ENCODE data around the gene ITGB4. TPM values are rescaled to one million over a fixed set of nuclear protein-coding genes. Genes with fewer than 3 reads are reported as not detected.
A peak's percentile ranks its signal among the peaks of the same experiment; 100 is the strongest.

Gene ITGB4
- total RNA-seq, 4 donors from 2014 or later: 211 to 335 (median 233) TPM

GRCh38 chr17:75748706-75749105 is 27.4 kb downstream of the ITGB4 start:
- DNase-seq (ENCODE audit: low spot score in 2 of 2): no peak
- no peak for TF ChIP-seq CTCF (IDR thresholded peaks at IDR 0.05)
- TF ChIP-seq EP300 (IDR thresholded peaks at IDR 0.05): no peak
- no peak for TF ChIP-seq POLR2A (IDR thresholded peaks at IDR 0.05)
- peaks cover 0 to 98% (median 0%) of the 10 kb centered on the region in 3 donors for H3K36me3 ChIP-seq
- no peaks in the 10 kb centered on the region for H3K9me3 ChIP-seq
- H3K4me1 ChIP-seq: peaks cover 0 to 49% (median 16%) of the 10 kb centered on the region in 4 donors
- H3K4me3 ChIP-seq: no peak overlapping the region
- H3K27me3 ChIP-seq: no peaks in the 10 kb centered on the region
- 78 to 83% methylated on average over 9 of the region's 9 CpGs for WGBS, 2 donors
- H3K27ac ChIP-seq: peak overlapping the region in 3 of 4 donors; percentile 73 to 87 (median 77)

- Histone ChIP-seq H3K4me3 (no peak overlapping the region), H3K36me3 (peaks cover 0 to 97% (median 0%) of the 10 kb centered on the region in 3 donors), H3K27ac (peak overlapping the region; percentile 23 to 87 (median 56))
Observed at GRCh38 chr17:75749545-75750389, 28.5 kb downstream of the ITGB4 start.

DNA sequence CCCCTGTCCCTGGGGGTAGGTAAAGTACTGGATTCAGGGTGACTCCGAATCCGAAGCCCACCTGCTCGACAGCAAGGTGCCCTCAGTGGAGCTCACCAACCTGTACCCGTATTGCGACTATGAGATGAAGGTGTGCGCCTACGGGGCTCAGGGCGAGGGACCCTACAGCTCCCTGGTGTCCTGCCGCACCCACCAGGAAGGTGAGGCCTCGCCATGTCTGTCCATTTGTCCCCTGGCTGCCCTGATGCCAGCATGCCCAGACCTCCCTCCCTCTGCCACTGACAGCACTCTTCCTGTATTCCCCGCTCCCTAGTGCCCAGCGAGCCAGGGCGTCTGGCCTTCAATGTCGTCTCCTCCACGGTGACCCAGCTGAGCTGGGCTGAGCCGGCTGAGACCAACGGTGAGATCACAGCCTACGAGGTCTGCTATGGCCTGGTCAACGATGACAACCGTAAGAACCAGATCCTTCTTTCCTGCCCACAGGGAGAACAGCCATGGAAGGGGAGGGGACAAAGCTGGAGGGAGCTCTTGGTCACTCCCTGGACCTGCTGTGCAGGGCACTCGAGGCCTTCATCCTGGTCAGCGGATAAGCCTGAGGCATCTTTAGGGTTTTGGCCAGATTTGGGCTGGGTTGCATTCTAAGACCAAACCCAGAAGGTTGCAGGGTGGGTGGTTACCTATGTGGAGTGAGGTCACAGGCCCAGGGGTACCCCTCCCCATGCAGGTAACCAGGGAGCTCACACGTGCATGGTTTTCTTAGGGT is 29.6 kb downstream of the ITGB4 start:
- Histone ChIP-seq H3K4me1 (peaks cover 0 to 70% (median 23%) of the 10 kb centered on the region in 4 donors), H3K4me3 (no peak overlapping the region), H3K36me3 (peaks cover 0 to 97% (median 0%) of the 10 kb centered on the region in 3 donors), H3K27me3 (no peaks in the 10 kb centered on the region), H3K9me3 (no peaks in the 10 kb centered on the region), H3K27ac (peak overlapping the region in 3 of 4 donors; percentile 15 to 87 (median 77))
- no peak for TF ChIP-seq POLR2A (IDR thresholded peaks at IDR 0.05)
- no peak for TF ChIP-seq EP300 (IDR thresholded peaks at IDR 0.05)
- TF ChIP-seq CTCF (IDR thresholded peaks at IDR 0.05): no peak
- WGBS, 2 donors: 80 to 82% methylated on average over 23 of the region's 23 CpGs
- DNase-seq (ENCODE audit: low spot score in 2 of 2): no peak

More at GRCh38 chr17:75749545-75750389, 28.5 kb downstream of the ITGB4 start:
- peak; percentile 88 to 98 (median 96) for TF ChIP-seq CTCF (IDR thresholded peaks at IDR 0.05)
- peak in 1 of 2 donors; percentile 61 for TF ChIP-seq EP300 (IDR thresholded peaks at IDR 0.05)
- no peak for TF ChIP-seq POLR2A (IDR thresholded peaks at IDR 0.05)
- 19 to 36% methylated on average over 11 to 20 of the region's 20 CpGs for WGBS, 2 donors
- peak; percentile 90 to 96 for DNase-seq (ENCODE audit: low spot score in 2 of 2)
- H3K9me3 ChIP-seq: no peaks in the 10 kb centered on the region
- peaks cover 0 to 60% (median 23%) of the 10 kb centered on the region in 4 donors for H3K4me1 ChIP-seq
- H3K27me3 ChIP-seq: no peaks in the 10 kb centered on the region

DNA sequence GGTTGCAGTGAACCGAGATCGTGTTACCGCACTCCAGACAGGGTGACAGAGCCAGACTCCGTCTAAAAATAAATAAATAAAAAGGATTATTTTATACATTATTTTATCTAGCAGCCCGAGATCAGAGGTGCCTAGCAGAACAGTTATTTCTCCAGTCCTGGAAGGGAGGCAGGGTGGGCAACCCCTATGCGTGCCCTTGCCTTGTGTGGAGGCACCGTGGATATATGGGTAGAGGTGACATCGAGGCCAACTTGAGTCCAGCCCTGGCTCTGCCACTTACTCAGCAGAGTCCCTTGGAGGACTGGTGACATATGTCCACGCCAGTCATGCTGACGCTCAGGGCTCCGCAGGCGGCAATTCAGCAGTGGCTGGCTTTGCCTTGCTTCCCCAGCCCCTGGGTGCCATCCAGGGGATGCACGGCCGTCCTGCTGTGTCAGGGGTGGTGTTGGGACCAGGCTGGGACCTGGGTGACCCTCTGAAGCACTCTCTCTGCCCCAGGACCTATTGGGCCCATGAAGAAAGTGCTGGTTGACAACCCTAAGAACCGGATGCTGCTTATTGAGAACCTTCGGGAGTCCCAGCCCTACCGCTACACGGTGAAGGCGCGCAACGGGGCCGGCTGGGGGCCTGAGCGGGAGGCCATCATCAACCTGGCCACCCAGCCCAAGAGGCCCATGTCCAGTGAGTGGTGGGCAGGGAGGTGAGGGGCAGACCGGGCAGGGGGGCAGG is 30.6 kb downstream of the ITGB4 start:
- Histone ChIP-seq H3K4me3 (no peak overlapping the region), H3K4me1 (peaks cover 0 to 74% (median 23%) of the 10 kb centered on the region in 4 donors), H3K27me3 (no peaks in the 10 kb centered on the region), H3K36me3 (peaks cover 0 to 97% (median 0%) of the 10 kb centered on the region in 3 donors), H3K27ac (peak overlapping the region in 1 of 4 donors; percentile 87), H3K9me3 (no peaks in the 10 kb centered on the region)
- TF ChIP-seq EP300 (IDR thresholded peaks at IDR 0.05) (no peak), CTCF (IDR thresholded peaks at IDR 0.05) (no peak), POLR2A (IDR thresholded peaks at IDR 0.05) (no peak)
- WGBS, 2 donors: 85 to 86% methylated on average over 14 to 22 of the region's 24 CpGs
- no peak for DNase-seq (ENCODE audit: low spot score in 2 of 2)

Measured in tibial nerve (tissue), 4 donors.